ENCODE measurements around the gene MCF2L. TPM values are rescaled to one million over a fixed set of nuclear protein-coding genes. Genes with fewer than 3 reads are reported as not detected.

The MCF2L gene
- total and polyA plus RNA-seq, 5 donors from 2014 or later, result 0.34 to 22.2 (median 1.3) TPM

- Histone ChIP-seq H3K27me3 (ENCODE audit: control insufficient read depth, insufficient read depth, low read length) (peaks cover 11% of the 10 kb centered on the region), H3K4me3 (ENCODE audit: low read depth, low read length) (no peak overlapping the region), H3K4me1 (ENCODE audit: control insufficient read depth, insufficient read depth, low read length, poor library complexity, severe bottlenecking) (no peaks in the 10 kb centered on the region), H3K27ac (ENCODE audit: insufficient read depth, low read length, poor library complexity, severe bottlenecking) (no peak overlapping the region), H3K36me3 (ENCODE audit: control insufficient read depth, insufficient read depth, low read length) (no peaks in the 10 kb centered on the region), H3K9me3 (ENCODE audit: control insufficient read depth in 2 of 2, low read length in 2 of 2) (no peaks in the 10 kb centered on the region)
- DNase-seq (no peak), ATAC-seq (ENCODE audit: low read depth in 2 of 2) (no peak)
- Mint-ChIP-seq H3K27me3 (peaks cover 8% of the 10 kb centered on the region), H3K4me3 (no peak overlapping the region), H3K9me3 (no peaks in the 10 kb centered on the region), H3K4me1 (peaks cover 0 to under 1% (median 0%) of the 10 kb centered on the region in 4 donors), H3K36me3 (no peaks in the 10 kb centered on the region), H3K27ac (no peak overlapping the region)
Observed at GRCh38 chr13:112951674-112952371, 17.2 kb upstream of the MCF2L start.

- Histone ChIP-seq H3K9me3 (ENCODE audit: control insufficient read depth in 2 of 2, low read length in 2 of 2) (no peaks in the 10 kb centered on the region), H3K36me3 (ENCODE audit: control insufficient read depth, insufficient read depth, low read length) (no peaks in the 10 kb centered on the region), H3K27ac (ENCODE audit: insufficient read depth, low read length, poor library complexity, severe bottlenecking) (no peak overlapping the region), H3K4me1 (ENCODE audit: control insufficient read depth, insufficient read depth, low read length, poor library complexity, severe bottlenecking) (no peaks in the 10 kb centered on the region), H3K4me3 (ENCODE audit: low read depth, low read length) (no peak overlapping the region), H3K27me3 (ENCODE audit: control insufficient read depth, insufficient read depth, low read length) (peaks cover 8% of the 10 kb centered on the region)
- no peak for DNase-seq
- no peak for ATAC-seq (ENCODE audit: low read depth in 2 of 2)
- no peaks in the 10 kb centered on the region for H3K36me3 Mint-ChIP-seq
- no peaks in the 10 kb centered on the region for H3K4me1 Mint-ChIP-seq
- no peaks in the 10 kb centered on the region for H3K9me3 Mint-ChIP-seq
- H3K4me3 Mint-ChIP-seq, result no peak overlapping the region
- H3K27me3 Mint-ChIP-seq, result peaks cover 4% of the 10 kb centered on the region
- H3K27ac Mint-ChIP-seq, result no peak overlapping the region
Observed at GRCh38 chr13:112952759-112953551, 16.1 kb upstream of the MCF2L start.

GRCh38 chr13:112953591-112954487 is 15.2 kb upstream of the MCF2L start:
- DNase-seq (no peak), ATAC-seq (ENCODE audit: low read depth in 2 of 2) (no peak)
- H3K4me1 ChIP-seq (ENCODE audit: control insufficient read depth, insufficient read depth, low read length, poor library complexity, severe bottlenecking), result no peaks in the 10 kb centered on the region
- no peak overlapping the region for H3K27ac Mint-ChIP-seq
- no peaks in the 10 kb centered on the region for H3K36me3 Mint-ChIP-seq
- no peaks in the 10 kb centered on the region for H3K36me3 ChIP-seq (ENCODE audit: control insufficient read depth, insufficient read depth, low read length)
- no peaks in the 10 kb centered on the region for H3K9me3 ChIP-seq (ENCODE audit: control insufficient read depth in 2 of 2, low read length in 2 of 2)
- H3K9me3 Mint-ChIP-seq, result no peaks in the 10 kb centered on the region
- H3K4me3 Mint-ChIP-seq, result peak overlapping the region in 1 of 4 donors; percentile 4
- no peak overlapping the region for H3K4me3 ChIP-seq (ENCODE audit: low read depth, low read length)
- no peaks in the 10 kb centered on the region for H3K27me3 Mint-ChIP-seq
- no peak overlapping the region for H3K27ac ChIP-seq (ENCODE audit: insufficient read depth, low read length, poor library complexity, severe bottlenecking)
- H3K27me3 ChIP-seq (ENCODE audit: control insufficient read depth, insufficient read depth, low read length), result peaks cover 8% of the 10 kb centered on the region
- H3K4me1 Mint-ChIP-seq, result no peaks in the 10 kb centered on the region

- no peak overlapping the region for H3K27ac Mint-ChIP-seq
- Histone ChIP-seq H3K9me3 (ENCODE audit: control insufficient read depth in 2 of 2, low read length in 2 of 2) (no peaks in the 10 kb centered on the region), H3K27ac (ENCODE audit: insufficient read depth, low read length, poor library complexity, severe bottlenecking) (no peak overlapping the region), H3K4me3 (ENCODE audit: low read depth, low read length) (no peak overlapping the region), H3K27me3 (ENCODE audit: control insufficient read depth, insufficient read depth, low read length) (peaks cover 2% of the 10 kb centered on the region), H3K36me3 (ENCODE audit: control insufficient read depth, insufficient read depth, low read length) (no peaks in the 10 kb centered on the region), H3K4me1 (ENCODE audit: control insufficient read depth, insufficient read depth, low read length, poor library complexity, severe bottlenecking) (no peaks in the 10 kb centered on the region)
- H3K36me3 Mint-ChIP-seq, result no peaks in the 10 kb centered on the region
- no peak for DNase-seq
- no peaks in the 10 kb centered on the region for H3K9me3 Mint-ChIP-seq
- ATAC-seq (ENCODE audit: low read depth in 2 of 2), result no peak
- no peak overlapping the region for H3K4me3 Mint-ChIP-seq
- H3K4me1 Mint-ChIP-seq, result no peaks in the 10 kb centered on the region
- no peaks in the 10 kb centered on the region for H3K27me3 Mint-ChIP-seq
Observed at GRCh38 chr13:112954488-112955270, 14.3 kb upstream of the MCF2L start.

- H3K9me3 Mint-ChIP-seq, result no peaks in the 10 kb centered on the region
- no peak overlapping the region for H3K27ac Mint-ChIP-seq
Observed at GRCh38 chr13:112955271-112955937, 13.6 kb upstream of the MCF2L start.

GRCh38 chr13:112955956-112956355 is 13.1 kb upstream of the MCF2L start:
- Histone ChIP-seq H3K27me3 (ENCODE audit: control insufficient read depth, insufficient read depth, low read length) (no peaks in the 10 kb centered on the region), H3K27ac (ENCODE audit: insufficient read depth, low read length, poor library complexity, severe bottlenecking) (no peak overlapping the region), H3K36me3 (ENCODE audit: control insufficient read depth, insufficient read depth, low read length) (no peaks in the 10 kb centered on the region), H3K4me3 (ENCODE audit: low read depth, low read length) (no peak overlapping the region), H3K4me1 (ENCODE audit: control insufficient read depth, insufficient read depth, low read length, poor library complexity, severe bottlenecking) (no peaks in the 10 kb centered on the region), H3K9me3 (ENCODE audit: control insufficient read depth in 2 of 2, low read length in 2 of 2) (no peaks in the 10 kb centered on the region)
- Mint-ChIP-seq H3K27me3 (no peaks in the 10 kb centered on the region), H3K36me3 (no peaks in the 10 kb centered on the region), H3K9me3 (no peaks in the 10 kb centered on the region), H3K4me1 (no peaks in the 10 kb centered on the region), H3K4me3 (no peak overlapping the region), H3K27ac (no peak overlapping the region)
- ATAC-seq (ENCODE audit: low read depth in 2 of 2) (no peak), DNase-seq (no peak)

More at GRCh38 chr13:112955271-112955937, 13.6 kb upstream of the MCF2L start:
- Histone ChIP-seq H3K4me1 (ENCODE audit: control insufficient read depth, insufficient read depth, low read length, poor library complexity, severe bottlenecking) (no peaks in the 10 kb centered on the region), H3K36me3 (ENCODE audit: control insufficient read depth, insufficient read depth, low read length) (no peaks in the 10 kb centered on the region), H3K4me3 (ENCODE audit: low read depth, low read length) (no peak overlapping the region), H3K27ac (ENCODE audit: insufficient read depth, low read length, poor library complexity, severe bottlenecking) (no peak overlapping the region), H3K27me3 (ENCODE audit: control insufficient read depth, insufficient read depth, low read length) (no peaks in the 10 kb centered on the region), H3K9me3 (ENCODE audit: control insufficient read depth in 2 of 2, low read length in 2 of 2) (no peaks in the 10 kb centered on the region)
- Mint-ChIP-seq H3K27me3 (no peaks in the 10 kb centered on the region), H3K4me1 (no peaks in the 10 kb centered on the region), H3K4me3 (no peak overlapping the region), H3K36me3 (no peaks in the 10 kb centered on the region)
- DNase-seq, result no peak
- no peak for ATAC-seq (ENCODE audit: low read depth in 2 of 2)
